ENCODE results near the gene SLC44A4. TPM values are rescaled to one million over a fixed set of nuclear protein-coding genes. Genes with fewer than 3 reads are reported as not detected.

Gene SLC44A4
- total RNA-seq = 0.05 and 0.30 TPM in 2 replicates

DNA sequence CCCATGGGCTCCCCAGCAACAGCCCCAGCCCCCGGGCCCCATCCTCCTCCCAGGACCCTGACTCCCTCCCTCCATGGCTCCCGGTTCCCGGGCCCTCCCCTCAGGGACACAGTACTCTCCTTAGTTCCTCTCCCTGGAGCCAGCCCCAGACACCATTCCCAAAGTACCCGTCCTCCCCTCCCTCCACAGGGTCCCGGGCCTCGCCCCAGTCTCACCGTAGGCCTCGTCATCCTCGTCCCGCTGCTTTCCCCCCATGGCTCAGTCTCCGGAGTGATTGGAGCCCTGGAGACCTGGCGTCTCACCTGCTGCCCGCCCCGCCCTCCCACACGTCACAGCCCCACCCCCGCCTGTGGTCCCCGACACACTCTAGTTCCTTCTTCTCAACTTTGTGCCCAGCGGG, at the start of gene SLC44A4:
Gene SLC44A4, minus strand, starts transcription at position 272 of the 400 bp plus-strand sequence. Its CDS starts 17 bp downstream, at position 255.

DNA sequence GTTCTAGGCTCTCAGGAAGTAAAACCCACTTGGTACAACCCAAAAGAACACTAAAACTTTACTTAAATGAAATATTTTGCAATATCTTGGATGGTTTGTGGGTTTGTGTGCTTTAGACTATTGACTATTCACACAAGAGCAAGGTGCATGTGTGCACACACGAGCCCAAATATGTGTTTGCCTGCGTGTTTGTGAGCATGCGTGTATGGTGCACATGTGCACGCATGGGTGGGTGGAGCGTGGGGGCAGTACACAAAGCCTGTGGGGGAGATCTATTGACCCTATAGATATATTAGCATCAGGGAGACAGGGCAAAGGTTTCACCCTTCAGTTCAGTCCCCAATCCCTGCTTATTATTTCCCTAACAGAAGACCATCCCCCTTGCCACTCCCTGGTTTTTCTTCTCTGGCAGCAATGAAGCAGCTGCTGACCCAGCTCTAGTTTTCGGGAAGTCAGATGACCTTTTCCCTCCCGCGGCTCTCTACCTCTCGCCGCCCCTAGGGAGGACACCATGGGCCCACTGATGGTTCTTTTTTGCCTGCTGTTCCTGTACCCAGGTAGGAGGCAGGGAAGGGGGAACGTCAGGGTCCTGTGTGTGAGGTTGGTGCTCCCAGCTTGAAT, 48.6 kb upstream of the SLC44A4 start, which contains the start of gene C2:
Gene C2, plus strand, starts transcription at position 476 of the 621 bp plus-strand sequence. Its CDS starts 36 bp downstream, at position 512.

DNA sequence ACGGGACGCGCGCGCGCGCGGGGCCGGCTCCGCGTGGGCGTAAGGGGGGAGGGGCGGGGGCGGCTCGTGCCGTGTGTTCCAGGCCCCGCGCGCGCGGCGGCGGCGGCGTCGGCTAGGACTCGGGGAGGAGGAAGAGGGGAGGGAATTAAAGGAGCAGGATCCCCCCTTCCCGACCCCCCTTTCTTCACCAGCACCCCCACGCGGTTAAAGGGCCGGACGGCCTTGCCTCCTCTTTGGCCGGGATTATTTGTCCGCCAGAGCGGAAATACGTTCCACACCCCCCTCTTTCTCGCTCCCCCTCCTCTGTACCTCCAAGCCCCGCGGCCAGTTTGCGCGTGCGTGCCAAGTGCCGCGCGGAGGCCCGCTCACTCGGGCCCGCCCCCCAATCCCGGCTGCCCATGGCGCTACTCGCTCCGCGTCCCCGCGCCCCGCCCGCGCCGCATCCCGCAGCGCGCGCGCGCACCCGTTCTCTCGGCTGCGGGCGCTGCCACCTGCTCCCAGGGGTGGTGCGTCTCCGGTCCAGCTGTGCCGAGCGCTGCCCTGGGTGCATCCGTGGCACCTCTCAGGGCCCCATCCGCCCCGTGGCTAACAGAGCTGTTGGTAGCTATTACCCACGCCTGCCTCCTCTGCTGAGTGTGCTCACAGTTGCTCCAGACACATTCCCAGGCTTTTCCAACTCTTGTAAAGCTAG, 23.3 kb upstream of the SLC44A4 start, which contains the start of gene ZBTB12:
Gene ZBTB12, minus strand, starts transcription at position 134 of the 691 bp plus-strand sequence. CDS start 781 bp downstream, outside the sequence.

DNA sequence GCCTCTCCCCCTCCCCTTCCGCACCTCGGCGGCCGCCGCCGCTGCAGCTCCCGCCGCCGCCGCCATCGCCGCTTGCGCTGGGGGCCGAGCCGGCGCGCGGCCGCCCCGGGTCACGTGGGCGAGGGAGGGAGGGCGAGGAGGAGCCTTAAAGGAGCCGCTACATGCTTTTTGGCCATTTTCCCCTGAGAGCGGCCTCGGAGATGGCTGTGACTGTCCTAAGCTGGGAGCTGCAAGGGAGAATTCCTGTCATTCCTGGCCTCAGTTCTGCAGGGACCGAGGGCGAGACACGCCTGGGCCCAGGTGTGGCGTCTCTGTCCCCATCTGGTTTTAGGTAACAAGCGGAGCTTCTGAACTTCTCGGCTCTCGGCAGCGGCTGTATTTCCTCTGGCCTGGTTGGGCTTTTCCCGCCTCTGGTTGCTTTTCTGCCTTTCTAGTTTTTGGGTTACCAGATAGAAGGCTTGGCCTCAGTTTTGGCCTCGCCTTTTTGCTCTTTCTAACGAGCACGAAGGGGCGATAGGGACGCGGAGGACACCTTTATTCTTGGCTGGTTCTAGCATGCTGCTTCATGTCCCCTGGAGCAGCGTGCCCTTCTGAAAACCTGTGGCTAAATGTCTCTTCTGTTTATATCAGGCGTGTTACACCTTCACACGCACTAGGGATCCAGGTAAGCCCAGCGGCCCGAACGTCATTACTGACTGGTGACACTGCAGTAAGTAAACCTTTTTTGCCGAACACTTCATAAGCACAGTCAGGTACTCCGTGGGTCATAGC, 19.0 kb upstream of the SLC44A4 start, which contains the start of gene EHMT2:
Gene EHMT2, minus strand, starts transcription at position 87 of the 771 bp plus-strand sequence. Its CDS starts 21 bp downstream, at position 66.

DNA sequence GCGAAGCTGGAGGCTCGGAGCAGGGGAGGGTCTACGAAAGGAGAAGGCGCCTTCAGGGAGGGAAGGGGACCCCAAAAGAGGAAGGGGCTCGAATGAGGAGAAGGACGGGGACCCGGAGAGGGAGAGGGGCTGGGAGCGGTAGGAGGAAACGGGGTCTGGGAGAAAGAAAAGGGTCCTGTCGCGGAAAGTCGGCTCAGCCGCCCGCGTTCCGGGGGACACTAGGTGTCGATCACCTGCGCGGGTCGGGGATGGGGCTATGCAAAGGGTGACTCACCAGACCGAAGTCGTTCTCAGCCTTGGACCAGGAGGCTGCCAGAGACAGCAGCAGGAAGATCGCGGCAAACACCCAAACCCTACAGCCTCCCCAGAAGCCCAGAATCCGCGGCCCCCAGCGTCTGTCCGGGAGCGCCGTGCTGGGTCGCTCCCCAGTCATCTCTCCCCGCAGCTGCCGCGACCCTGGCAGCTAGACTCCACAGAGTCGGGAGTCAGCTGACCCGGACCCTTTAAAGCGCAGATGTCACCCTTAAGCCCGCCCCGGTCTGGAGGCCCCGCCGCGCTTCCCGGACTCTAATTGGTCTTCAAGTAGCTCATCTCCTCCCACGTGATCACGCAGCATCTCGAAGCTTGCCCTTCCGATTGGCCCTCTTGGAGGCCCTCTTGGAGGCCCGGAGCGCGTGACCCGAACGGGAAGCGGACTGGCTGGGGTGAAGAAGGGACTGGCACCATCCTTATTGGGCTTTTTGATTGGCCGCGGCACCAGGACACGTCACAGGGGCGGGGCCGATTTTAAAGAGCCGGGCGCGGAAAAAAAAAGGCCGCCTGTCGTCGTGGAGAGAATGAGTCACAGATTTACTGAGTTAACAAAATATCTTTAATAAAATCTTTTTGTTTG, 16.2 kb downstream of the SLC44A4 start, which contains the start of gene NEU1:
Gene NEU1, minus strand, starts transcription at position 478 of the 892 bp plus-strand sequence. Its CDS starts 45 bp downstream, at position 433.

DNA sequence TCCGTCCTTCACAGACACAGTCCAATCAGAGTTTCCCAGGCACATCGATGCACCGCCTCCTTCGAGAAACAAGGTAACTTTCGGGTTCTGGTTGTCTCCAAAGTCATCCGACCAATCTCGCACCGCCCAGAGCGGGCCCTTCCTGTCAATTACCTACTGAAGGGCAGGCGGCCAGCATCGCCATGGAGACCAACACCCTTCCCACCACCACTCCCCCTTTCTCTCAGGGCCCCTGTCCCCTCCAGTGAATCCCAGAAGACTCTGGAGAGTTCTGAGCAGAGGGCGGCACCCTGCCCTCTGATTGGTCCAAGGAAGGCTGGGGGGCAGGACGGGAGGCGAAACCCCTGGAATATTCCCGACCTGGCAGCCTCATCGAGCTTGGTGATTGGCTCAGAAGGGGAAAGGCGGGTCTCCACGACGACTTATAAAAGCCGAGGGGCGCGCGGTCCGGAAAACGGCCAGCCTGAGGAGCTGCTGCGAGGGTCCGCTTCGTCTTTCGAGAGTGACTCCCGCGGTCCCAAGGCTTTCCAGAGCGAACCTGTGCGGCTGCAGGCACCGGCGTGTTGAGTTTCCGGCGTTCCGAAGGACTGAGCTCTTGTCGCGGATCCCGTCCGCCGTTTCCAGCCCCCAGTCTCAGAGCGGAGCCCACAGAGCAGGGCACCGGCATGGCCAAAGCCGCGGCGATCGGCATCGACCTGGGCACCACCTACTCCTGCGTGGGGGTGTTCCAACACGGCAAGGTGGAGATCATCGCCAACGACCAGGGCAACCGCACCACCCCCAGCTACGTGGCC, 51.3 kb downstream of the SLC44A4 start, which contains the start of gene HSPA1B:
Gene HSPA1B, plus strand, starts transcription at position 453 of the 794 bp plus-strand sequence. Its CDS starts 213 bp downstream, at position 666.

DNA sequence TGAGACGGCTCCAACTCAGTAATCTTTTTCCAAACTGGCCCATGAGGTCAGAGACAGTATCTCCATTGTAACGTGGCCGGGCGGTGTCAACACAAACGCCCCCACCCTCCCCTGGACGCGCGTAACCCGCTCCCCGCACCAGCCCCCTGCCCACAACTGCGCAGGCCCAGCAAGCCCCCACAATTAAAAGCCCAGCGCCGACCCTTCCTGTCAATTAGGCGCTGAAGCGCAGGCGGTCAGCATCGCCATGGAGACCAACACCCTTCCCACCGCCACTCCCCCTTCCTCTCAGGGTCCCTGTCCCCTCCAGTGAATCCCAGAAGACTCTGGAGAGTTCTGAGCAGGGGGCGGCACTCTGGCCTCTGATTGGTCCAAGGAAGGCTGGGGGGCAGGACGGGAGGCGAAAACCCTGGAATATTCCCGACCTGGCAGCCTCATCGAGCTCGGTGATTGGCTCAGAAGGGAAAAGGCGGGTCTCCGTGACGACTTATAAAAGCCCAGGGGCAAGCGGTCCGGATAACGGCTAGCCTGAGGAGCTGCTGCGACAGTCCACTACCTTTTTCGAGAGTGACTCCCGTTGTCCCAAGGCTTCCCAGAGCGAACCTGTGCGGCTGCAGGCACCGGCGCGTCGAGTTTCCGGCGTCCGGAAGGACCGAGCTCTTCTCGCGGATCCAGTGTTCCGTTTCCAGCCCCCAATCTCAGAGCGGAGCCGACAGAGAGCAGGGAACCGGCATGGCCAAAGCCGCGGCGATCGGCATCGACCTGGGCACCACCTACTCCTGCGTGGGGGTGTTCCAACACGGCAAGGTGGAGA, 63.6 kb downstream of the SLC44A4 start, which contains the start of the genes HSPA1A and HSPA1L:
Gene HSPA1A, plus strand, starts transcription at position 519 of the 814 bp plus-strand sequence. Its CDS starts 214 bp downstream, at position 733.
Gene HSPA1L, minus strand, starts transcription at position 259 of the 814 bp plus-strand sequence. CDS start 3,311 bp downstream, outside the sequence.

Other genes with a start within 250 kb of the SLC44A4 start
- gene BAG6, start 226.3 kb downstream of the SLC44A4 start, total RNA-seq = 116 and 226 TPM in 2 replicates
- 0.60 and 0.89 TPM in 2 replicates for gene APOM, start 223.1 kb downstream of the SLC44A4 start, total RNA-seq
- 16.6 and 22.0 TPM in 2 replicates for gene C6orf47, start 218.2 kb downstream of the SLC44A4 start, total RNA-seq
- 10.1 and 10.3 TPM in 2 replicates for gene GPANK1, start 214.0 kb downstream of the SLC44A4 start, total RNA-seq
- gene CSNK2B, start 212.9 kb downstream of the SLC44A4 start, total RNA-seq = 73.6 and 90.3 TPM in 2 replicates
- 2.9 and 3.0 TPM in 2 replicates for gene LY6G5B, start 209.0 kb downstream of the SLC44A4 start, total RNA-seq
- 0.51 and 0.59 TPM in 2 replicates for gene LY6G5C, start 197.9 kb downstream of the SLC44A4 start, total RNA-seq
- 38.6 and 56.1 TPM in 2 replicates for gene ABHD16A, start 175.7 kb downstream of the SLC44A4 start, total RNA-seq
- not detected in 2 replicates for gene LY6G6F, start 172.1 kb downstream of the SLC44A4 start, total RNA-seq
- not detected in 2 replicates for gene LY6G6D, start 163.6 kb downstream of the SLC44A4 start, total RNA-seq
- gene LY6G6C, start 157.3 kb downstream of the SLC44A4 start, total RNA-seq = not detected in 2 replicates
- not detected in 2 replicates for gene MPIG6B, start 155.6 kb downstream of the SLC44A4 start, total RNA-seq
- gene DDAH2, start 149.7 kb downstream of the SLC44A4 start, total RNA-seq = 54.9 and 59.1 TPM in 2 replicates
- 514 and 620 TPM in 2 replicates for gene CLIC1, start 142.5 kb downstream of the SLC44A4 start, total RNA-seq
- gene MSH5, start 139.0 kb downstream of the SLC44A4 start, total RNA-seq = 3.6 and 10.9 TPM in 2 replicates
- gene SAPCD1, start 116.3 kb downstream of the SLC44A4 start, total RNA-seq = 1.2 TPM in 2 replicates
- 0.09 TPM in 1 of 2 replicates, not detected in the other for gene VWA7, start 101.7 kb downstream of the SLC44A4 start, total RNA-seq
- 67.4 and 123 TPM in 2 replicates for gene VARS1, start 83.2 kb downstream of the SLC44A4 start, total RNA-seq
- gene LSM2, start 72.0 kb downstream of the SLC44A4 start, total RNA-seq = 17.2 and 18.4 TPM in 2 replicates
- gene HSPA1L, start 63.7 kb downstream of the SLC44A4 start, total RNA-seq = 1.2 and 2.1 TPM in 2 replicates
- 73.6 and 99.1 TPM in 2 replicates for gene HSPA1A, start 63.5 kb downstream of the SLC44A4 start, total RNA-seq
- gene HSPA1B, start 51.3 kb downstream of the SLC44A4 start, total RNA-seq = 84.9 and 117 TPM in 2 replicates
- gene NEU1, start 16.2 kb downstream of the SLC44A4 start, total RNA-seq = 72.0 and 133 TPM in 2 replicates
- 51.1 and 57.6 TPM in 2 replicates for gene EHMT2, start 18.7 kb upstream of the SLC44A4 start, total RNA-seq
- 3.6 and 4.7 TPM in 2 replicates for gene ZBTB12, start 23.1 kb upstream of the SLC44A4 start, total RNA-seq
- 0.42 and 0.89 TPM in 2 replicates for gene C2, start 48.7 kb upstream of the SLC44A4 start, total RNA-seq
- gene CFB, start 67.1 kb upstream of the SLC44A4 start, total RNA-seq = 4.1 and 28.8 TPM in 2 replicates
- gene NELFE, start 80.0 kb upstream of the SLC44A4 start, total RNA-seq = 89.1 and 109 TPM in 2 replicates
- 60.3 and 63.7 TPM in 2 replicates for gene SKIC2, start 80.2 kb upstream of the SLC44A4 start, total RNA-seq
- 11.0 and 11.3 TPM in 2 replicates for gene DXO, start 93.1 kb upstream of the SLC44A4 start, total RNA-seq
- 4.2 and 4.3 TPM in 2 replicates for gene C4A, start 103.1 kb upstream of the SLC44A4 start, total RNA-seq
- 2.1 and 3.9 TPM in 2 replicates for gene C4B, start 135.8 kb upstream of the SLC44A4 start, total RNA-seq
- gene CYP21A2, start 159.4 kb upstream of the SLC44A4 start, total RNA-seq = 0.14 TPM in 1 of 2 replicates, not detected in the other
- 0.89 and 1.7 TPM in 2 replicates for gene TNXB, start 230.3 kb upstream of the SLC44A4 start, total RNA-seq
- 18.7 and 28.5 TPM in 2 replicates for gene ATF6B, start 249.2 kb upstream of the SLC44A4 start, total RNA-seq